ENCODE data around the gene WIPF1. TPM values are rescaled to one million over a fixed set of nuclear protein-coding genes. Genes with fewer than 3 reads are reported as not detected.

WIPF1 gene
- total and polyA plus RNA-seq, 7 donors, result 9.0 to 51.0 (median 37.8) TPM

DNA sequence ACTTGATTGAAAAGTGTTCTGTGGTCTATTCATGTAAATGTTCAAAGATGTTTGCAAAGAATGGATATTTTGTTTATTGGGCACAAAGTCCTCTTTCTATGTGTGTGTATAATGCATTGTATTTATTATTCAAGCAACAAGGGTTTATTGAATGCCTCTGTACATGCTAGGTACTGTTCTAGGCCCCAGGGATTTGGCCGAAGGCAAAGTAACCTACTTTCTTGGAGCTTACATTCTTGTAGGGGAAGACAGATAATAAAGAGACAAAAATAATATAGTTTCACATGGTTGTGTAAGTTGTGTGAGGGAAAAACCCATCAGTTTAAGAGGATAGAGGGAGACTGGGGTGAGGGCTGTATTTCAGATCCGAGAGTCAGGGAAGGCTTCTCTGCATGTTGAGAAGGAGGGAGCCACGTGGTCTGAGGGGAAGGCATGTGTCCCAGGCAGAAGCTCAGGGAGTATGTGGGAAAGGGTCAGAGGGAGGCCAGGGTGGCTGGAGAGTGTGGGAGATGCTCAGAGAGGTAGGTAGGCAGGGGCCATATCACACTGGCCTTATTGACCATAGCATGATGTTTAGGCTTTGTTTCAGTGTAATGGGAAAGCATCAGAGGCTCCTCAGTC, 70.4 kb downstream of the WIPF1 start:
- 88 to 92% methylated on average over 3 of the region's 3 CpGs for WGBS, 2 donors

DNA sequence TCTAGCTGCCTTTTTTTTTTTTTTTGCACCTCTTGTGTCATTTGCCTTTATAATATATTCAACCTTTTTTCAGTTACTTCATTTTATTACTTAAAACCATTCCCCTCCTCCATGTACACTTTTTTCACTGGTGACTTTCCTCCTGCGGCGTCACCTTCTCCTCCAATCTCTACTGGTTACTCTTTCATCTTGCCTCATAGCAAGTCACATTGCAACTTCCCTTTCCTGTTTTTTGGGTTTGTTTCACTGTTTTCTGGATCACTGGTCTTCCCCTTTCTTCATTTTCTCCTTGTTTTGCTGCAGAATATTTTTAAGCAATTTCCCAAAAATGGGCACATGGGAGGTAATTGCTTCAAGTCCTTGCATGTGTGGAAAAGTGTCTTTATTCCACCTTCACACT, 73.1 kb downstream of the WIPF1 start:
- H3K36me3 ChIP-seq, result no peaks in the 10 kb centered on the region
- peak overlapping the region in 1 of 4 donors; percentile 10 for H3K27ac ChIP-seq
- H3K4me1 ChIP-seq, result no peaks in the 10 kb centered on the region
- TF ChIP-seq POLR2AphosphoS5 (IDR thresholded peaks at IDR 0.05) (peak in 1 of 4 donors; percentile 16), POLR2A (IDR thresholded peaks at IDR 0.05) (no peak), EP300 (IDR thresholded peaks at IDR 0.05) (peak in 1 of 4 donors; percentile 16)
- no peaks in the 10 kb centered on the region for H3K27me3 ChIP-seq
- DNase-seq, result no peak
- WGBS, 2 donors, result 73 to 91% methylated on average over 2 of the region's 2 CpGs
- H3K9me3 ChIP-seq, result no peaks in the 10 kb centered on the region
- intact Hi-C loops (cut with DNase I), result loop anchor here (5.0 kb wide), 1 partner anchor 62 kb away; no protein-coding TSS in a partner anchor
- H3K4me3 ChIP-seq, result no peak overlapping the region

More for the DNA sequence above, 70.4 kb downstream of the WIPF1 start:
- intact Hi-C loops (cut with DNase I), result no loop called here
- Histone ChIP-seq H3K27ac (peak overlapping the region in 1 of 4 donors; percentile 31), H3K27me3 (no peaks in the 10 kb centered on the region), H3K36me3 (no peaks in the 10 kb centered on the region), H3K4me3 (no peak overlapping the region), H3K4me1 (no peaks in the 10 kb centered on the region), H3K9me3 (no peaks in the 10 kb centered on the region)
- DNase-seq, result no peak
- no peak for TF ChIP-seq EP300 (IDR thresholded peaks at IDR 0.05)
- no peak for TF ChIP-seq POLR2A (IDR thresholded peaks at IDR 0.05)
- no peak for TF ChIP-seq POLR2AphosphoS5 (IDR thresholded peaks at IDR 0.05)
- TF ChIP-seq, protein P1, sequence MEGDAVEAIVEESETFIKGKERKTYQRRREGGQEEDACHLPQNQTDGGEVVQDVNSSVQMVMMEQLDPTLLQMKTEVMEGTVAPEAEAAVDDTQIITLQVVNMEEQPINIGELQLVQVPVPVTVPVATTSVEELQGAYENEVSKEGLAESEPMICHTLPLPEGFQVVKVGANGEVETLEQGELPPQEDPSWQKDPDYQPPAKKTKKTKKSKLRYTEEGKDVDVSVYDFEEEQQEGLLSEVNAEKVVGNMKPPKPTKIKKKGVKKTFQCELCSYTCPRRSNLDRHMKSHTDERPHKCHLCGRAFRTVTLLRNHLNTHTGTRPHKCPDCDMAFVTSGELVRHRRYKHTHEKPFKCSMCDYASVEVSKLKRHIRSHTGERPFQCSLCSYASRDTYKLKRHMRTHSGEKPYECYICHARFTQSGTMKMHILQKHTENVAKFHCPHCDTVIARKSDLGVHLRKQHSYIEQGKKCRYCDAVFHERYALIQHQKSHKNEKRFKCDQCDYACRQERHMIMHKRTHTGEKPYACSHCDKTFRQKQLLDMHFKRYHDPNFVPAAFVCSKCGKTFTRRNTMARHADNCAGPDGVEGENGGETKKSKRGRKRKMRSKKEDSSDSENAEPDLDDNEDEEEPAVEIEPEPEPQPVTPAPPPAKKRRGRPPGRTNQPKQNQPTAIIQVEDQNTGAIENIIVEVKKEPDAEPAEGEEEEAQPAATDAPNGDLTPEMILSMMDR (IDR thresholded peaks at IDR 0.05), result no peak

DNA sequence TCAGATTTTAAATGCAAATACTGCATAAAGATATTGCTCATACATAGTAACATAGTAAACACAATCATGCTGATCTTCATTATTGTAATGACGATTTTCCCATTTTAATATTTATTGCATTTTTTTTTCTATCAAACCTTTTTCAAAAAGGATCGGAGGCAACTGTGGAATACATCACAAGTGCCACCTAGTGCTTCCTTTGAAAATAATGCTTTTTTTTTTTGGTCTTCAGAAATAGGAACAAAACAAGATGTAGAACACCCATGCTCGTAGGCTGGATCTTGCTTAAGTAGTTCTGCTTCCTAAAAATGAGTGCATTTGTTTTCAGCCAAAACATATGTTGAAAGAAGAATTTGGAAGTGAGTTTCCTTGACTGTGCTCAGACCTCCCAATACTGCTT, 75.1 kb downstream of the WIPF1 start:
- WGBS, 2 donors, result 16 to 27% methylated on average over 3 of the region's 3 CpGs
- no peaks in the 10 kb centered on the region for H3K27me3 ChIP-seq
- no peak for TF ChIP-seq POLR2AphosphoS5 (IDR thresholded peaks at IDR 0.05)
- TF ChIP-seq, protein P1 (IDR thresholded peaks at IDR 0.05), result peak in 2 of 4 experiments; percentile 16 to 31
- no peak for TF ChIP-seq EP300 (IDR thresholded peaks at IDR 0.05)
- TF ChIP-seq POLR2A (IDR thresholded peaks at IDR 0.05), result no peak
- H3K36me3 ChIP-seq, result no peaks in the 10 kb centered on the region
- peak overlapping the region in 1 of 4 donors; percentile 13 for H3K27ac ChIP-seq
- H3K4me3 ChIP-seq, result no peak overlapping the region
- no peaks in the 10 kb centered on the region for H3K9me3 ChIP-seq
- intact Hi-C loops (cut with DNase I), result loop anchor here (5.0 kb wide), 1 partner anchor 60 kb away; no protein-coding TSS in a partner anchor
- no peak for DNase-seq
- H3K4me1 ChIP-seq, result no peaks in the 10 kb centered on the region

DNA sequence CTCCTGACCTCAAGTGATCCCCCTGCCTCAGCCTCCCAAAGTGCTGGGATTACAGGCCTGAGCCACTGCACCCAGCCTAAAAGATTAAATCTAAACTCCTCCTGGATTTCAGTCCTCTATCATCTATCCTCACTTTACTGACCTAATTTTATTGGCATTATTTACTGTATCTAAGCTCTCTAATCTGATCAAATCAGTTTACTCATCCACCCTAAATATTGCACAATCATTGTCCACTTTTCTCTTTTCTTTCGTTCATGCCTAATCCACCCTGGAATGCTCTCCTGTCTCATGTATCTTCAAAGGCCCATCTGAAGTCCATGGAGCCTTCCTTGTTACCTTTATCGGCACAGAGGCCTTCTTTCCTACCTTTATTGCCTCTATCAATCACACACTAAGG, 79.2 kb downstream of the WIPF1 start:
- H3K27me3 ChIP-seq, result no peaks in the 10 kb centered on the region
- 72 to 80% methylated on average over 2 of the region's 2 CpGs for WGBS, 2 donors
- TF ChIP-seq POLR2A (IDR thresholded peaks at IDR 0.05), result no peak
- TF ChIP-seq POLR2AphosphoS5 (IDR thresholded peaks at IDR 0.05), result no peak
- TF ChIP-seq EP300 (IDR thresholded peaks at IDR 0.05), result no peak
- TF ChIP-seq, protein P1 (IDR thresholded peaks at IDR 0.05), result no peak
- H3K36me3 ChIP-seq, result no peaks in the 10 kb centered on the region
- H3K4me3 ChIP-seq, result no peak overlapping the region
- H3K9me3 ChIP-seq, result no peaks in the 10 kb centered on the region
- DNase-seq, result no peak
- H3K4me1 ChIP-seq, result no peaks in the 10 kb centered on the region
- no peak overlapping the region for H3K27ac ChIP-seq
- intact Hi-C loops (cut with DNase I), result no loop called here

DNA sequence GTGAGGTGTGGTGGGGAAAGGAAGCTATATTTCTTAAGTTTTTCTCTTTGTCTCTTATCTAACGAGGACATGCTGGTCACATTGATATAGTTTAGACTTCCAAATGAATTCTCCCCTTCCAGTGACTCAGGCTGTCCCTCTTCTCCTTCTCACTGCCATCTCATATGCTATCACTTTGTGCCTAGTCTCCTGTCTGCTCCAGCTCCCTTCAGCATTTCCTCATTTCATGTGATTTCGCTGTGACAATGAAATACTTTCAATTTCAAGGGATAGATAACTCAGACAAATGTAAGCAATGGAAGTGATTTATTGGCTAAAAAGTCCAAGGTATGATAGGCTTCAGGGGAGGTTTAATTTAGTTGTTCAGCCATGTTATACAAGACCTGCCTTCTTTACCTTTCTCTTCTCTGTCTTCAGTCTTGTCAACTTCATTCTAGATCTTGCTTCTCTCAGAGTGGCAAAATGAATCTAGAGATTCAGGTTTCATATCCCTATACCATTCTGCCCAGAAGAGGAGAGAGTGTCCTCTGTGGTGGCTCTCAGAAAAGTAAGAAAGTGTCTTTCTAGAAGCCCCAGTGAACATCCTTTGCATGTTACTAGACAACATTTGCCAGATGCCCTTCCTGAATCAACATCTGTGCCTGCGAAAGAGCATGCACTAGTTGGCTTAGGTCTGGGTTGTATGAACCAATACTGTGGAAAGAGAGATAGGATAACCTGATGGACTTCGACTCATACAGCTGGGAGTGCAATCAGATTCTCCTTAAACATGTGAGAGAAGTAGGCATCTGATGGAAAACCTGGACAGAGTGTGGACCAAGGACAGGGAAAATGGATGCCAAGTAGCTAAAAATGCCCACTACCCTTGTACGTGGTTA, 80.9 kb downstream of the WIPF1 start:
- Histone ChIP-seq H3K27me3 (no peaks in the 10 kb centered on the region), H3K4me3 (no peak overlapping the region), H3K9me3 (no peaks in the 10 kb centered on the region), H3K27ac (no peak overlapping the region), H3K36me3 (no peaks in the 10 kb centered on the region), H3K4me1 (no peaks in the 10 kb centered on the region)
- no peak for DNase-seq
- 64 to 78% methylated on average over 5 of the region's 5 CpGs for WGBS, 2 donors
- intact Hi-C loops (cut with DNase I), result no loop called here
- TF ChIP-seq EP300 (IDR thresholded peaks at IDR 0.05) (no peak), POLR2A (IDR thresholded peaks at IDR 0.05) (no peak), POLR2AphosphoS5 (IDR thresholded peaks at IDR 0.05) (no peak)
- TF ChIP-seq, protein P1 (IDR thresholded peaks at IDR 0.05), result no peak
